Prostate gland (tissue), 2 donors: ENCODE results near the gene SND1.

Experiments used
- CTCF ChIP-seq, 4 experiments: fragments of 200-600 bp in 2 of 4; fragments of 450-650 bp in 2 of 4; sonication (generic) in 2 of 4; IDR thresholded peaks; 1 replicate in 3 of 4; 2 replicates in 1 of 4; pipeline ENCODE4 v1.5.1; 2016 to 2019; ENCODE audit warnings: antibody characterized with exemption in 4 of 4, mild to moderate bottlenecking in 2 of 4, moderate library complexity in 2 of 4
- POLR2A ChIP-seq: fragments of 450-650 bp; IDR thresholded peaks from one replicate; pipeline ENCODE4 v1.6.1; 2016; ENCODE audit warnings: antibody characterized with exemption, mild to moderate bottlenecking

DNA sequence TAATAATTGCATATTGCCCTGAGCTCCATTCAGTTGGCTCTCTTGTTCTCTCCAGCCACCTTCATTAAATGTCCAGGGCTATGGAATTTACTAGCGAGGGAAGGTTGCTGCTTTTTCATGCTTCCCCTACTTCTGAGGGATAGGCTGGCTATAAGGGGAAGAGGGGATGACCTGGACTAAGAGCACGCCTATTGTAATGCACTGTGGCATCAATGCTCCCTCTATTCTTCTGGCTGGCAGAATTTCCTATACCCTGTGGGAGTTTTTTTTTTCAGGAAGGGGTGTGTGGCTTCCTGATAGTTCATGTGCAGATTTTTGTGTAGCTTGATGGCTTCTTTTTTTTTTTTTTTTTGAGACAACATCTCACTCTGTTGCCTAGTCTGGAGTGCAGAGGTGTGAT lies 155.8 kb downstream of the SND1 start:
- TF ChIP-seq POLR2A = no peak
- TF ChIP-seq CTCF (IDR thresholded peaks at IDR 0.05) = no peak
